ENCODE results near the gene LYSMD2.

Gene LYSMD2

GRCh38 chr15:51752888-51753287 lies 15.4 kb upstream of the LYSMD2 start:
- DNase-seq (ENCODE audit: low read depth in 1 of 2, low spot score in 1 of 2) = no peak

GRCh38 chr15:51751697-51752683 lies 14.5 kb upstream of the LYSMD2 start:
- no peak for DNase-seq (ENCODE audit: low read depth in 1 of 2, low spot score in 1 of 2)

GRCh38 chr15:51750792-51751696 lies 13.6 kb upstream of the LYSMD2 start, which contains the start of gene TMOD2:
Gene TMOD2 (plus strand): TSS chr15:51751597. CDS start chr15:51766442, 14,845 bp downstream.
- DNase-seq (ENCODE audit: low read depth in 1 of 2, low spot score in 1 of 2) = peak; percentile 25 to 44

GRCh38 chr15:51750186-51750585 lies 12.7 kb upstream of the LYSMD2 start:
- DNase-seq (ENCODE audit: low read depth in 1 of 2, low spot score in 1 of 2) = no peak

GRCh38 chr15:51749307-51749706 lies 11.9 kb upstream of the LYSMD2 start:
- DNase-seq (ENCODE audit: low read depth in 1 of 2, low spot score in 1 of 2) = no peak

GRCh38 chr15:51739061-51739712 lies 1.7 kb upstream of the LYSMD2 start:
- DNase-seq (ENCODE audit: low read depth in 1 of 2, low spot score in 1 of 2) = no peak

- DNase-seq (ENCODE audit: low read depth in 1 of 2, low spot score in 1 of 2) = no peak
Measured at GRCh38 chr15:51738553-51738952, 1.1 kb upstream of the LYSMD2 start.

GRCh38 chr15:51736751-51737521 lies 519 bp downstream of the LYSMD2 start:
- peak in 1 of 2 donors; percentile 42 for DNase-seq (ENCODE audit: low read depth in 1 of 2, low spot score in 1 of 2)

GRCh38 chr15:51736069-51736468 lies 1.4 kb downstream of the LYSMD2 start:
- no peak for DNase-seq (ENCODE audit: low read depth in 1 of 2, low spot score in 1 of 2)

- no peak for DNase-seq (ENCODE audit: low read depth in 1 of 2, low spot score in 1 of 2)
Measured at GRCh38 chr15:51735228-51736010, 2.0 kb downstream of the LYSMD2 start.

- no peak for DNase-seq (ENCODE audit: low read depth in 1 of 2, low spot score in 1 of 2)
Measured at GRCh38 chr15:51732646-51733045, 4.8 kb downstream of the LYSMD2 start.

GRCh38 chr15:51731549-51732267 lies 5.7 kb downstream of the LYSMD2 start:
- no peak for DNase-seq (ENCODE audit: low read depth in 1 of 2, low spot score in 1 of 2)

GRCh38 chr15:51727141-51727897 lies 10.1 kb downstream of the LYSMD2 start:
- no peak for DNase-seq (ENCODE audit: low read depth in 1 of 2, low spot score in 1 of 2)

- DNase-seq (ENCODE audit: low read depth in 1 of 2, low spot score in 1 of 2) = no peak
Measured at GRCh38 chr15:51726302-51727073, 11.0 kb downstream of the LYSMD2 start.

- DNase-seq (ENCODE audit: low read depth in 1 of 2, low spot score in 1 of 2) = no peak
Measured at GRCh38 chr15:51724673-51725072, 12.8 kb downstream of the LYSMD2 start.

- DNase-seq (ENCODE audit: low read depth in 1 of 2, low spot score in 1 of 2) = no peak
Measured at GRCh38 chr15:51724199-51724598, 13.3 kb downstream of the LYSMD2 start.

GRCh38 chr15:51721199-51721960 lies 16.1 kb downstream of the LYSMD2 start:
- no peak for DNase-seq (ENCODE audit: low read depth in 1 of 2, low spot score in 1 of 2)
